ENCODE results near the gene SLC25A43.

- TF ChIP-seq EZH2 (IDR thresholded peaks at IDR 0.05; ENCODE audit: borderline replicate concordance) (no peak), CTCF (IDR thresholded peaks at IDR 0.05; ENCODE audit: poor library complexity) (no peak)
Observed at GRCh38 chrX:119475389-119476101, 76.4 kb downstream of the SLC25A43 start.
